HL-60 (cell line): ENCODE measurements around the gene MSX2.

Experiments
- DNase-seq, 2 experiments: peaks; one replicate each; pipeline ENCODE4 v3.0.0-alpha.2; 2010 to 2020; ENCODE audit warnings: low read depth in 1 of 2, low spot score in 1 of 2
- H3K27ac ChIP-seq: fragments of 250-450 bp; sonication (Bioruptor Pico); replicated peaks from 2 replicates; pipeline ENCODE4 v1.5.1; 2020; ENCODE audit warnings: mild to moderate bottlenecking, moderate library complexity
- H3K27me3 ChIP-seq: fragments of 250-450 bp; sonication (Bioruptor Pico); 2 replicates; pipeline ENCODE4 v1.5.1; 2021; ENCODE audit warnings: mild to moderate bottlenecking, moderate library complexity; ENCODE audit not compliant: insufficient read depth, poor library complexity, severe bottlenecking
- H3K4me3 ChIP-seq: replicated peaks from 2 replicates; pipeline ENCODE4 v1.5.1; 2011; ENCODE audit warnings: mild to moderate bottlenecking, control low read depth, low read length; ENCODE audit not compliant: insufficient read depth
- GABPA ChIP-seq: IDR thresholded peaks from 2 replicates; pipeline ENCODE4 v1.6.1; 2012; ENCODE audit warnings: low read depth
- POLR2AphosphoS5 ChIP-seq: IDR thresholded peaks from 2 replicates; pipeline ENCODE4 v1.6.1; 2012; ENCODE audit warnings: low read depth
- SPI1 ChIP-seq: IDR thresholded peaks from 2 replicates; pipeline ENCODE4 v1.6.1; 2012; ENCODE audit warnings: low read depth, mild to moderate bottlenecking, borderline replicate concordance
- TF ChIP-seq, protein P1 (sequence below): IDR thresholded peaks from 2 replicates; pipeline ENCODE4 v1.6.1; 2012; ENCODE audit warnings: low read depth; ENCODE audit not compliant: insufficient replicate concordance
- TF ChIP-seq, protein P2 (sequence below): IDR thresholded peaks from one replicate; pipeline ENCODE4 v1.5.1; 2011; ENCODE audit warnings: low read length, control low read depth, inconsistent platforms; ENCODE audit not compliant: insufficient read depth

MSX2 gene

DNA sequence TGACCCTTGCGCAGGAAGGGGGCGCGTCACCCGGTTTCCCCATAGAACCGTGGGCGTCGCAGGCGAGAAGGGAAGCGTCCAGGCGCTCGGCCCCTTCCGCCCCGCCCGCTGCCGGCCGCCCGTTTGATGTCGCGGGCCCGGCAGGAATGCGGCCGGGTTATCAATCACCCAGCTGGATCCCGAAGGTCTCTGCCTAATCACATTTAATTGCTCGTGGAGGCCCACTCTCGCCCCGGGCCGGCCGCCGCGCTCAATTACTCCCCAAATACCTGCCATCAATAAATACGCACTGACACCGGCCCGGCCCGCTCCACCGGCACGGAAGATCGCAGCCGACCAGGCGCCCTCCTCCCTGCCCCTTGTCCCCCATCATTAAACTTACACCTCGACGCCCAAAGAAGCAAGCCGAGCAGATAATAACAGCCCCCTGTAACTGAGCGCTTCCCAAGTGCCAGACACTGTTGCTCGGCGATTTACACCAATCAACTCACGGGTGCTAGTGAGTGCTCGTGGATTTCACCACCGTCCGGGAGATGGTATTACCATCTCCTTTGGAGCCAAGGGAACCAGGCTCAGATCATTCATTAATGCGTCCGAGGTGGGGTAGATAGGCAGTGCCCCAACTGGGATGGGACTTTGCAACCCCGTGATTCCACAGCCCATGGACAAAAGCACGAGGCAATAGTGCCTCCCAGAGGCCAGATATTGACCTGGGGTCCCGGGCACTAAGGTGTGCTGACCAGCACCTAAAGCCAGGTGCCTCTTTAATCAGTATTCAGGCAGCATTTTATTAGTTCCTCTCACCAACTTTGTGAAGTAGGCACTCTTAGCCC lies 11.3 kb downstream of the MSX2 start:
- no peak overlapping the region for H3K27ac ChIP-seq
- peaks cover 54% of the 10 kb centered on the region for H3K27me3 ChIP-seq
- DNase-seq, result no peak
- TF ChIP-seq, protein P1, sequence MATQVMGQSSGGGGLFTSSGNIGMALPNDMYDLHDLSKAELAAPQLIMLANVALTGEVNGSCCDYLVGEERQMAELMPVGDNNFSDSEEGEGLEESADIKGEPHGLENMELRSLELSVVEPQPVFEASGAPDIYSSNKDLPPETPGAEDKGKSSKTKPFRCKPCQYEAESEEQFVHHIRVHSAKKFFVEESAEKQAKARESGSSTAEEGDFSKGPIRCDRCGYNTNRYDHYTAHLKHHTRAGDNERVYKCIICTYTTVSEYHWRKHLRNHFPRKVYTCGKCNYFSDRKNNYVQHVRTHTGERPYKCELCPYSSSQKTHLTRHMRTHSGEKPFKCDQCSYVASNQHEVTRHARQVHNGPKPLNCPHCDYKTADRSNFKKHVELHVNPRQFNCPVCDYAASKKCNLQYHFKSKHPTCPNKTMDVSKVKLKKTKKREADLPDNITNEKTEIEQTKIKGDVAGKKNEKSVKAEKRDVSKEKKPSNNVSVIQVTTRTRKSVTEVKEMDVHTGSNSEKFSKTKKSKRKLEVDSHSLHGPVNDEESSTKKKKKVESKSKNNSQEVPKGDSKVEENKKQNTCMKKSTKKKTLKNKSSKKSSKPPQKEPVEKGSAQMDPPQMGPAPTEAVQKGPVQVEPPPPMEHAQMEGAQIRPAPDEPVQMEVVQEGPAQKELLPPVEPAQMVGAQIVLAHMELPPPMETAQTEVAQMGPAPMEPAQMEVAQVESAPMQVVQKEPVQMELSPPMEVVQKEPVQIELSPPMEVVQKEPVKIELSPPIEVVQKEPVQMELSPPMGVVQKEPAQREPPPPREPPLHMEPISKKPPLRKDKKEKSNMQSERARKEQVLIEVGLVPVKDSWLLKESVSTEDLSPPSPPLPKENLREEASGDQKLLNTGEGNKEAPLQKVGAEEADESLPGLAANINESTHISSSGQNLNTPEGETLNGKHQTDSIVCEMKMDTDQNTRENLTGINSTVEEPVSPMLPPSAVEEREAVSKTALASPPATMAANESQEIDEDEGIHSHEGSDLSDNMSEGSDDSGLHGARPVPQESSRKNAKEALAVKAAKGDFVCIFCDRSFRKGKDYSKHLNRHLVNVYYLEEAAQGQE, result no peak
- TF ChIP-seq, protein P2, sequence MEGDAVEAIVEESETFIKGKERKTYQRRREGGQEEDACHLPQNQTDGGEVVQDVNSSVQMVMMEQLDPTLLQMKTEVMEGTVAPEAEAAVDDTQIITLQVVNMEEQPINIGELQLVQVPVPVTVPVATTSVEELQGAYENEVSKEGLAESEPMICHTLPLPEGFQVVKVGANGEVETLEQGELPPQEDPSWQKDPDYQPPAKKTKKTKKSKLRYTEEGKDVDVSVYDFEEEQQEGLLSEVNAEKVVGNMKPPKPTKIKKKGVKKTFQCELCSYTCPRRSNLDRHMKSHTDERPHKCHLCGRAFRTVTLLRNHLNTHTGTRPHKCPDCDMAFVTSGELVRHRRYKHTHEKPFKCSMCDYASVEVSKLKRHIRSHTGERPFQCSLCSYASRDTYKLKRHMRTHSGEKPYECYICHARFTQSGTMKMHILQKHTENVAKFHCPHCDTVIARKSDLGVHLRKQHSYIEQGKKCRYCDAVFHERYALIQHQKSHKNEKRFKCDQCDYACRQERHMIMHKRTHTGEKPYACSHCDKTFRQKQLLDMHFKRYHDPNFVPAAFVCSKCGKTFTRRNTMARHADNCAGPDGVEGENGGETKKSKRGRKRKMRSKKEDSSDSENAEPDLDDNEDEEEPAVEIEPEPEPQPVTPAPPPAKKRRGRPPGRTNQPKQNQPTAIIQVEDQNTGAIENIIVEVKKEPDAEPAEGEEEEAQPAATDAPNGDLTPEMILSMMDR, result no peak
- TF ChIP-seq POLR2AphosphoS5 (no peak), GABPA (no peak), SPI1 (no peak)
- no peak overlapping the region for H3K4me3 ChIP-seq

DNA sequence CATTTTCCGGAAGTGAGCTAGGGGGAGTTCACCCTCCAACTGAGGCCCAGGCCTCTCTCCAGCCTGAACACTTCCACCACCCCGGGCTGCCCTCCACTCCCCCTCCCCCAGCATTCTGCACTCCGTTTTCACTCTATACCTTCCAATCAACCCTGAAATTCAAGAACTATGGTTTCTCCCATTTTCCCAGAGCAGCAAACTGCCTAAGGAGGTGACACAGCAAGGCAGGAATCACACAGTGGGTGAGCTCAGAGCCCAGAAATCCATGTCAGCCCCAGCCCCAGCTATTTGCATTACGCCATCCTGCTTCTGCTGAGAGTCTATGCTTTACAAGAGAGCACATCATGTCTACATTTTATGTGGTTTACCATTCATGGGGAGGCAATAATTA lies 11.9 kb downstream of the MSX2 start:
- Histone ChIP-seq H3K27ac (no peak overlapping the region), H3K4me3 (no peak overlapping the region), H3K27me3 (peaks cover 48% of the 10 kb centered on the region)
- TF ChIP-seq, protein P2, result no peak
- TF ChIP-seq SPI1, result no peak
- no peak for TF ChIP-seq GABPA
- TF ChIP-seq, protein P1, result no peak
- TF ChIP-seq POLR2AphosphoS5, result no peak
- no peak for DNase-seq

DNA sequence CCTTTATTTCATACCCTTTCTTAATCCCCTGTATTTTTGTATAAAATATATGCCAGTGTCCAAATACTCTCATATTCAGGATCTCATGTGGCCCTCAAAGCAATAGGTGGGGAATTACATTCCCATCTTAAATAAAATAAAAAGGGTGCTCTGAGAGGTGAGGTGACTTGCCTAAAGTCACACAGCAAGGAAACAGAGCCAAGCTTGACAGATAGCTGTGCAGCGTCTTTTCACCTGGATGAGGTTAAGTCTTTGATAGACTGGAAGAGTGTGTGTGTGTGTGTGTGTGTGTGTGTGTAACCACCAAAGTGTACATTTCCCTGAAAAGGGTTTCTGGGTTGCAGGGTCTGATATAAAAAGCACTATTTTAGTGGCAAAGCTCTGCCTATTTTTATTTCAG lies 12.4 kb downstream of the MSX2 start:
- no peak for DNase-seq
- TF ChIP-seq, protein P2, result no peak
- TF ChIP-seq SPI1 (no peak), GABPA (no peak)
- TF ChIP-seq, protein P1, result no peak
- H3K27ac ChIP-seq, result no peak overlapping the region
- H3K4me3 ChIP-seq, result no peak overlapping the region
- peaks cover 44% of the 10 kb centered on the region for H3K27me3 ChIP-seq
